Measurements from ENCODE around the gene VAV2. TPM values are rescaled to one million over a fixed set of nuclear protein-coding genes. Genes with fewer than 3 reads are reported as not detected.

VAV2 gene
- total RNA-seq, 2 experiments from 2014 or later = 5.1 to 5.5 TPM

DNA sequence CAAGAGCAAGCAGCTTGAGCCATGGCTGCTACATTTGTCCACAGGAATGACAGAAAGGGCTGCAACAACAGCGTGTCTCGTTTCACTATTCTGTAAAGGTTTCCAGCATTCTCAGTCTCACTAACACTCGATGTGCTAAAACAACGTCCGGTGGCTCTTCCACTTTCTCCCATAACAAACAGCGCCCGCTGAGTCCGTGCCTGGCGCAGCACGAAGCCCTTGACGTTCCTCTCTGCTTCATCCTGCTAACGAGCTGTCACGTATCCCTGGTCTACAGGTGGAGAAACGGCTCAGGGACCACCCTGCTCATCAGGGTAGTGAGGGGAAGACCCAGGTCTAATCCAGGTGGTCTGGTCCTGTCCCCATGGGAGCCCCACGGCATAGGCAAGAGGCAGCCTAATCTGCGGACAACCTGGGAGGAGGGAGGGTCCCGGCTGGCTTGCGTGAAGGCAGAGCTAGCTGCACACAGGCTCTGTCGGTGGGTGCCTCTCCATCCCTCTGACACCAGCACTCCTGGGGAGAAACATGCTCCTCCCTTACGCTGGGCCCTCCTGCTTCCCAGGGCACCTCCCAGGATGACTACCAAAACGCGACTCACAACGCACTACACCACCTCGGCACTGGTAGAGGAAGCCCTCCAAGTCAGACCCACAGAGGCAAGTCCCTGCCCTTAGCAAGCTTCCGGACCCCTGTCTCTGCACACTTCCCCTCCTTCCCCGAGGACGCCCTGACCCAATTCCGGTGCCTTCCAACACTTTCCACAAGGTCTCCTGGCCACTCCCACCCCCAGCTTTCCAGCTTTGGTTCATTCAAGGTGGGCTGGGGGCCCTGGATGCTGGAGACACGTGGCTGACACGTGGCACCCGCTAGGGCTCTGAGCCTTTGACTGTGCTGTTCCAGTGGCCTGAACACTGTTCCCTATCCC lies 43.3 kb downstream of the VAV2 start:
- Mint-ChIP-seq H3K27ac (no peak overlapping the region), H3K9me3 (ENCODE audit: low read depth) (no peaks in the 10 kb centered on the region), H3K36me3 (no peaks in the 10 kb centered on the region), H3K4me1 (no peaks in the 10 kb centered on the region), H3K27me3 (no peaks in the 10 kb centered on the region), H3K4me3 (no peak overlapping the region)
- CTCF ChIA-PET = interaction anchor here (0.8 kb wide), 1 partner anchor 908 kb away, joined by 3 read pairs; no protein-coding TSS in a partner anchor
- no peak for DNase-seq
- ATAC-seq = no peak

DNA sequence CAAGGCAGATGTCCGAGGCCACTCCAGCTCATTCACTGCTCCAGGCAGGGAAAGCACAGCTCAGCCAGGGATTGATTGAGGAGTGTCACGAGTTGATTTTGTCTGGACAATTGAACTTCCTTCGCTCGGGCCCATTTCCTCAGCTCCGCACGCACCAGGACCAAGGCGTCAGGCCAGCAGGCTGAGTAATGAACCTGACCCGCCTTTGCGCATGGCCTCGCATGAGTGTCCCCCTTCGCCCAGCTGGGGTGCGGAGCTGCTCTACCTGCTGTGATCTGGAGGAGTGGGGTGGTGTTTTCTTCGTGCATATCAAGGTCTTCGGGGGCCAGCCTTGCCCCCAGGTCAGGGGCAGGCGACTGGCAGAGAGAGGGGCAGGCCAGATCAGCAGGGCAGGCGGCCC lies 44.0 kb downstream of the VAV2 start:
- Mint-ChIP-seq H3K9me3 (ENCODE audit: low read depth) (no peaks in the 10 kb centered on the region), H3K27ac (no peak overlapping the region), H3K4me3 (no peak overlapping the region), H3K27me3 (no peaks in the 10 kb centered on the region), H3K4me1 (no peaks in the 10 kb centered on the region), H3K36me3 (no peaks in the 10 kb centered on the region)
- CTCF ChIA-PET = interaction anchor here (0.8 kb wide), 1 partner anchor 907 kb away, joined by 3 read pairs; no protein-coding TSS in a partner anchor
- no peak for ATAC-seq
- no peak for DNase-seq

GRCh38 chr9:133946840-133947486 lies 45.2 kb downstream of the VAV2 start:
- no peak overlapping the region for H3K27ac Mint-ChIP-seq
- no peaks in the 10 kb centered on the region for H3K4me1 Mint-ChIP-seq
- no peaks in the 10 kb centered on the region for H3K27me3 Mint-ChIP-seq
- H3K4me3 Mint-ChIP-seq = no peak overlapping the region
- no peak for ATAC-seq
- CTCF ChIA-PET = no interaction called here
- DNase-seq = no peak
- H3K9me3 Mint-ChIP-seq (ENCODE audit: low read depth) = no peaks in the 10 kb centered on the region
- H3K36me3 Mint-ChIP-seq = no peaks in the 10 kb centered on the region

DNA sequence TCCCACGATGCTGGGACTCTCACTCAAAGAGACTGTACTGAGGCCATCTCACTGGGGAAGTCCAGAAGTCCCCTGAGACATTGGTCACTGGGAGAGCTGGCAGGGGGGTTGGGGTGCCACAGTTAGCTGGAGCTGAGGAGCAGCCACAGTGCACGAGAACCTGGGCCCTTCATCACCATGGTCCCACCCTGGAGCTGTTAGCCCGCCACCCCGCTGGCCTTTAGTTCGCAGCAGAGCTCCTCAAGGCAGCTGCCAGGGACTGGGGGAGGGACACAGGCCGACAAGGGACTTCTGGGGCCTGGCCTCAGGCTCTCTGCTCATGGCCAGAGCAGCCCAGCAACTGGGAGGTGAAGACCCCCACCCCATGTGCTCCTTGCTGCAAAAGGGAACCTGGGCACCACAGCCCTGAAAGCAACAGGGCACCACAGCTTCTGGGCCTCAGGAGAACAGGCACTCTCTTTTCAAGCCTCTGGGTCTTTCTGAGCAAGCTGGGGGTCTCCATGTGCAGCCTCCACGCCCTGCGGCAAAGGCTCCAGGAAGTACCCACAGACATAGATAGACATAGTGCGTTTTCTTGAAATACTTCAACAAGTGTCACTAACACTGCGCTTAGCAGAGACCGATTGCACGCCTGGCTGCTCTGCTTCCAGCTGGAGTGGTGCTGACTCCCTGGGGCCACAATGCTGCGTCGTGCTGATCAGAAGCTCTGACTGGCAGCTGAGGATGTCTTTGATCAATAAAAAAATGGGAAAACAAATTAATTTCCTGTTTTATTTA lies 46.0 kb downstream of the VAV2 start:
- H3K27me3 Mint-ChIP-seq = no peaks in the 10 kb centered on the region
- no peaks in the 10 kb centered on the region for H3K36me3 Mint-ChIP-seq
- H3K4me3 Mint-ChIP-seq = no peak overlapping the region
- CTCF ChIA-PET = no interaction called here
- no peaks in the 10 kb centered on the region for H3K4me1 Mint-ChIP-seq
- no peaks in the 10 kb centered on the region for H3K9me3 Mint-ChIP-seq (ENCODE audit: low read depth)
- no peak overlapping the region for H3K27ac Mint-ChIP-seq
- DNase-seq (no peak), ATAC-seq (no peak)

DNA sequence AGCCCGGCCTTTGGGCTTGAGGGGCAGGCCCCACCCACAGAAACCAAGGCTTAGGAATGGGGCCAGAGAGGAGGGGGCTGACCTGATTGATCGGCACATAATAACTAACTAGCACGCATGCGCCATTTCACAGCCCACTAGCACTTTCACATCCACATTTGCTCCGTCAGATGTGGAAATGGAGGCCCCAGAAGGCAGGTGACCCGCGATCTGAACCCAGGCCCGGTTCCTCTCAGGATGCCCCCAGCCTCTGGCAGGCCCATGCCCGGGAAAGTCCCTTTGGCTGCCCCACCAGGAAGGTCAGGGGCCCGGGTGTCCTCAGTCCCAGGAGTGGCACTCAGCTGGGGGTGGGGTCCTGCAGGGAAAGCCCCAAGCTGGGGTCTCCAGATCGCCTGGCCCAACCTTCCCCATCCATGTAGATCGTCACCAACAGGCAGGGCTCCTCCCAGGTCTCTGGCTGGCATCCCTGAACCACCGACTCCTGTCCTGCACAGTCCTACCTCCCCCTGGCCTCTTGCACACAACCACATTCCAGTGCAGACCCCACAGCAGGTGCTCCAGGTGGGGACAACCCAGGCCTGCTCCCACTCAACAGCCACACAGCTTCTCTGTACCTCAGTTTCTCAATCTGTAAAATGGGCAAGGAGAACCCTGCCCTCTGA lies 46.7 kb downstream of the VAV2 start:
- Mint-ChIP-seq H3K4me1 (no peaks in the 10 kb centered on the region), H3K9me3 (ENCODE audit: low read depth) (no peaks in the 10 kb centered on the region), H3K27me3 (no peaks in the 10 kb centered on the region), H3K4me3 (no peak overlapping the region), H3K36me3 (no peaks in the 10 kb centered on the region), H3K27ac (no peak overlapping the region)
- CTCF ChIA-PET = interaction anchor here (1.0 kb wide), 1 partner anchor 17 kb away, joined by 3 read pairs; no protein-coding TSS in a partner anchor
- ATAC-seq = no peak
- no peak for DNase-seq

GRCh38 chr9:133944746-133945135 lies 47.4 kb downstream of the VAV2 start:
- H3K4me1 Mint-ChIP-seq = no peaks in the 10 kb centered on the region
- no peaks in the 10 kb centered on the region for H3K9me3 Mint-ChIP-seq (ENCODE audit: low read depth)
- H3K27me3 Mint-ChIP-seq = no peaks in the 10 kb centered on the region
- CTCF ChIA-PET = interaction anchor here (1.0 kb wide), 1 partner anchor 17 kb away, joined by 3 read pairs; no protein-coding TSS in a partner anchor
- no peak overlapping the region for H3K27ac Mint-ChIP-seq
- no peak overlapping the region for H3K4me3 Mint-ChIP-seq
- DNase-seq = no peak
- ATAC-seq = no peak
- no peaks in the 10 kb centered on the region for H3K36me3 Mint-ChIP-seq

GRCh38 chr9:133943781-133944745 lies 48.1 kb downstream of the VAV2 start:
- Mint-ChIP-seq H3K4me1 (no peaks in the 10 kb centered on the region), H3K4me3 (no peak overlapping the region), H3K36me3 (no peaks in the 10 kb centered on the region), H3K27me3 (no peaks in the 10 kb centered on the region), H3K9me3 (ENCODE audit: low read depth) (no peaks in the 10 kb centered on the region), H3K27ac (no peak overlapping the region)
- no peak for ATAC-seq
- CTCF ChIA-PET = interaction anchor here (1.0 kb wide), 1 partner anchor 18 kb away, joined by 3 read pairs; no protein-coding TSS in a partner anchor
- no peak for DNase-seq

GRCh38 chr9:133943036-133943780 lies 48.9 kb downstream of the VAV2 start:
- no peak for ATAC-seq
- H3K4me3 Mint-ChIP-seq = no peak overlapping the region
- CTCF ChIA-PET = no interaction called here

DNA sequence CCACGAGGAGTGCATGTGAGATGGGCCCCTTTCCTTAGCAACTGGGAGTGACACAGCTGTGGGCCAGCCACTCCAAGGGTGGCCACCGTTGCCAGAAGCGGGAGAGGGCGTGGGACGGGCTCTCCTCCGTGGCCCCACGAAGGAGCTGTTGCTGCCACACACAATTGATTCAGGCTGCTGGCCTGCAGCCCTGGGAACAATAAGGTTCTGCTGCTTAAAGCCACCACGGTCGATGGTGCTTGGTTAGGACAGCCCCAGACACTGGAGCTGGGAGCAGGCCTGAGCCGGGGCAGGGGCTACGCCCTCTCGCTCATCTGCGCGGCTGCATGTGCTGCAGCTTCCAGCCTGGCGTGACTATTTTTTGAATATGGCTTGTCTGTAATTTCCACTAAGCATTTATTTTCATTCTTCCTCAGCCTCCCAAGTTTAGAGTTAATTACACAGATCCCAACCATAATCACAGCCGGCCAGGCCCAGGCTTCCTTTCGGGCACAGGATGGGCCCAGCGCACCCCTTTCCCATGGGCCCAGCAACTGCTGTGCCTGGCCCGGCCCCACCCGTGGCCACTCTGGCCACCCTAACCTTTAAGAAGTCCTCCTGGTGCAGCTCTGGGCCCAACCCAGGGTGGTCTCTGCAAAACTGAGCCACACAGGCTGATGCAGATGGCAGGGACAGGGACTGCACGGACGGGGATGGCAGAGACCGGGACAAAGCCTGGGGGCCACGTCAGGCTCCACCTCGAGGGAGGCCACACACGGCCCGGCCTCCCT lies 49.7 kb downstream of the VAV2 start:
- Mint-ChIP-seq H3K27me3 (no peaks in the 10 kb centered on the region), H3K9me3 (ENCODE audit: low read depth) (no peaks in the 10 kb centered on the region), H3K36me3 (no peaks in the 10 kb centered on the region), H3K4me1 (no peaks in the 10 kb centered on the region), H3K4me3 (no peak overlapping the region), H3K27ac (no peak overlapping the region)
- DNase-seq (no peak), ATAC-seq (no peak)
- CTCF ChIA-PET = interaction anchor here (3.4 kb wide), 1 partner anchor 51 kb away, joined by 8 read pairs; no protein-coding TSS in a partner anchor

More at GRCh38 chr9:133943036-133943780, 48.9 kb downstream of the VAV2 start:
- Mint-ChIP-seq H3K4me1 (no peaks in the 10 kb centered on the region), H3K9me3 (ENCODE audit: low read depth) (no peaks in the 10 kb centered on the region), H3K27ac (no peak overlapping the region), H3K36me3 (no peaks in the 10 kb centered on the region), H3K27me3 (no peaks in the 10 kb centered on the region)
- no peak for DNase-seq

- ATAC-seq = no peak
- Mint-ChIP-seq H3K27me3 (no peaks in the 10 kb centered on the region), H3K4me3 (no peak overlapping the region), H3K9me3 (ENCODE audit: low read depth) (no peaks in the 10 kb centered on the region), H3K36me3 (no peaks in the 10 kb centered on the region), H3K27ac (no peak overlapping the region), H3K4me1 (no peaks in the 10 kb centered on the region)
- CTCF ChIA-PET = interaction anchor here (3.4 kb wide), 1 partner anchor 54 kb away, joined by 8 read pairs; no protein-coding TSS in a partner anchor
- no peak for DNase-seq
These were observed 52.3 kb downstream of the VAV2 start for GRCh38 chr9:133939845-133940244.

DNA sequence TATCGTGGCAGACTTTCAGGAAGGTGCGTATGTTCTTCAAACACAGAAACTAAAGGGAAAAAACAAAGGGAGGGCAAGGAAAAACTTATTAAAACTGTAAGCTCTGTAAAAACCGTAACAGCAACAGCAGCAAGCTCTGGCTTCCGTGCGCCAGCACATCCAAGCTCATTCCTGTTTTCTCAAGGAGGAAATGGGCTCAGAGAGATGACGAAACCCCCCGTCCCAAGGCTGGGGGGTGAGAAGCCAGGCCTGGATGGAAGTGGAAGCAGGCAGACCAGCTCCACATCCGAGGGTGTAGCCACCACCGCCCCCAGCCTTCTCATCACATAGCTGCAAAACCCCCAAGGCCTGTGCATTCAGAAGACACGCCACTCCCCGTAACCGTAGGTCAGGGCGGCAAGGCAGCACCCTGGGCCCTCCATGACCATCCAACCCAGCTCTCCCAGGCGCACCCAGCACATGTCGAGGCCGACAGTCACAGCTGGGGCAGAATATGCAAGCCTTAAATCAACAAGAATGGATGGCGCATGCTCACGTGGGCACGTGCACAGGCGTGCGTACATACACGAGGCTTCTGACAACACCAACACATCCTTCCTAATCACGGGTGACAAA lies 52.8 kb downstream of the VAV2 start:
- Mint-ChIP-seq H3K9me3 (ENCODE audit: low read depth) (no peaks in the 10 kb centered on the region), H3K27me3 (no peaks in the 10 kb centered on the region), H3K36me3 (no peaks in the 10 kb centered on the region), H3K4me3 (no peak overlapping the region), H3K27ac (no peak overlapping the region), H3K4me1 (no peaks in the 10 kb centered on the region)
- ATAC-seq (no peak), DNase-seq (no peak)
- CTCF ChIA-PET = interaction anchor here (3.4 kb wide), 1 partner anchor 55 kb away, joined by 8 read pairs; no protein-coding TSS in a partner anchor

All from activated CD8-positive, alpha-beta memory T cell treated with anti-CD3 and anti-CD28 coated beads, Interleukin-2, amount 10 ng/mL, durations not matched to agents 7 days and 5 days (primary cell).